GM18519 (cell line): ENCODE data around the gene PRELP.
"Not testable (repeated sequence)": the region's sequence is repeated elsewhere in the genome, so short reads cannot be mapped to it uniquely, and the experiment has no call there.

Source experiments
- ATAC-seq: cut with Tn5 transposase; IDR thresholded peaks from one replicate; pipeline ENCODE4 v1.9.1; 2021; ENCODE audit warnings: mild to moderate bottlenecking, moderate library complexity; ENCODE audit not compliant: unreplicated experiment, low FRiP score

PRELP gene

DNA sequence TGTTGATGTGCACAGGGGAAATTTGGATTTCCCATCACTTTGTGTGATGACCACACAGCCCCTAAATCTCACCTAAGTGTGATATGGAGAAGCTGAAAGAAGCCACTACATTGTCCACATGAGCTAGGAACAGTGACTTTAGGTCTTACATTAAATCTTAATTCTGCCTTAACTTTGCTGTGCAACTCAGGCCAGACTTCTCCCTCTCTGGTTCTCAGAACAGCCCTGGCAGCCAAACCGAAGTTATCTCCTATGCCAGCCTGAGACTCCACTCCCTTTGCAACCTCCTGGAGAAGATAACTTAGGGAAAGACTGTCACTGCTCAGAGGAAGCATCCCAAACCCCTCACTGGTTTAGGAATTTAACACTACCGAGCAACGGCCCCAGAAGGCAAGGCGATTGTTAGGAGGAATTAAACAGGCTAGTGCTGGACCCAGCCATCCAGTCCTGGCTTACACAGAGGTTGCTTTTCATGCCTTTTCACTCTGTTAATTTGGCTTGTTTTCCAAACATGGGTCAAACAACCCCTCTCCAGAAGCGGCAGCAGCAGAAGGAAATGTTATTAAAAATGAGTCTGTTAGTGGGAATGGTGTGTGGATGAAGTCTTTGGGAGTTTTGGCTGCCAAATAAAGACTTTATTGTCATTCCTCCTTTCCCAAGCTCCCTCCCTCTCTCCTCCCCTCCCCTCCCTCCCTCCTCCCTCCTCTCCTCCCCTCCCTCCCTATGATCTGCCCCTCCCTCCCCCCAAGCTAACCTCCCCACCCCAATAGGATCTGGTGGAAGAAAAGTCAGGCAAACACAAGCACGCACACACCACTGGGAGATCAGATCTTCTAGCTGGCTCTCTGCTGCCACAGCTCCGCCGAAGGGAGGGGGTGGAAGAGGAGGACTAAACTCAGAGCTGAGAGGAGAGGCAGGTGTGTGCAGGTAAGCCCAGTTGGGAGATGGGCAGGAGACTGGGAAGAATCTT is at the start of gene PRELP:
Gene PRELP, plus strand, starts transcription at position 795 of the 970 bp plus-strand sequence. CDS start 7,379 bp downstream, outside the sequence.
- ATAC-seq, result no peak

DNA sequence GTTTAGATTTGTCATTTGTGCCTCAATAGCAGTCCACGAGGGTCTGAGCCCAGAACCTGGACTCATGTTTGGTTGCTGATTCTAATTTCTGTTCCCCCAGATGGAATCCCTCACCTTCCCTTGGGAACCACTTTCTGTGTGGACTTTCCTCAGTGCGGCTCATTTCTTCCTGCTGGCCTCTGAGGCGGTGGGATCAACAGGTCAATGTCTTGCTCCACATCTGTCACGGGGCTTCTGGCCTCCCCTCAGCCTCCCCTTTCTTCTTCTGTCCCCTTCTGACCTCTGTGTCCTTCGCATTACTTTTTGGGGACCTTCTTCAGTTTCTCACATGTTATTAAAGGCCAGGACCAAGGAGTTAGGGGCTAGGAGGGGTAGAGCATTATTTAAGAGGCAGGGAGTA is 49.2 kb upstream of the PRELP start:
- ATAC-seq, result no peak

DNA sequence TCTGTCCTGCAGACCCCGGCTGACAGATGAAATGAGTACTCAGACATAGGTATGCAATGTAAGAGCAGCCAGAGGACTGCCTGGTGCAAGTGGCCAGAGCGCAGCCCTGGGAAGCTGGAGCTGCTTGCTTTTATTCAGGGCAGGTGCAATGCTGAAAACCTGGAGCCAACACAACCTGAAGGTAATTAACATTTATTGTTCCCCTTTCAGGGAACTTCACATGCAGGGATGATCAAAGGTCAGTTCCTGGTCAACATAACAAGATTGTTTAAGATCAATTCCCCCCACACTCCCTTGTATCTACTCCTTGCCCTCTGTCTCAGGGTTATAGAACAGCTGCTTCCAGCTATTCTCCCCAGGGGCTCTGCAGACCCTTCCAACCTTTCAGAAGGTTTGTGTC is 48.7 kb upstream of the PRELP start:
- no peak for ATAC-seq

DNA sequence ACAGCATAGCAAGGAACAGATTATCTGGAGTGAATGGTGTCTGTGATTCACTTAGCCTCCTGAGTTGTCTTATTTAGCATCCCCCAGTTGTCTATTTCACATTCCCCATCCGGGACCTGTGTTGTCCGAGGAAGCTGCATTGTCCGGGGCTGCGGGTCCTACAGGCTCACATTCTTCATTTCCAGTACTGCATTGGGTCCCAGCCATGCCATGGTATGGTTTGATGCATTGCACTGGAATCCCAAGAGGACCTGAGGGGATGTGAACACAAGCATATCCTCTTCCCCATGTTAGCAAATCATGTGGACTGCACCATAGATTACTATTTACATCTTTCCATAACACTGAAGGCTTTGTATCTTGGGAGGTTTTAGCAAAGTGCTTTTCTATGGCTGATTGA is 48.2 kb upstream of the PRELP start:
- no peak for ATAC-seq

DNA sequence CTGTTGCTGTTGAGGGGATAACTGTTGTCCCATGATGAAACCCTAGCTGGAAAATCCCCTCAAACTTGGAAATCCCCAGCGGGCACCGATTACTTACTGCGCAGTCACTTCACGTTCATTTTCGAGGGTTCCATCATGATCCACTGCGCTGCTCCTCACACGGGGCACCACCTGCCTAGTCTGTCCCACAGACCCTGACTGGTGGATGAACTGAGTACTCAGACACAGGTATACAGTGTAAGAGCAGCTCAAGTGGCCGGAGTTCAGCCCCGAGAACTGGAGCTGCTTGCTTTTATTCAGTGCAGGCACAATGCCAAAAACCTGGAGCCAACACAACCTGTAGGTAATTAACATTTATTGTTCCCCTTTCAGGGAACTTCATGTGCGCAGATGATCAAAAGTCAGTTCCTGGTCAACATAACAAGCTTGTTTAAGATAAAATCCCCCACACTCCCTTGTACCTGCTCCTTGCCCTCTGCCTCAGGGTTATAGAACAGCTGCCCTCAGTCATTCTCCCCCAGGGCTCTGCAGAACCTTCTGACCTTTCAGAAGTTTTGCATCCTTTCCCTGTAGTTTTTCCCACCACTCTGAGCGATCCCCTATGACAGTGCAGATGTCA is 46.5 kb upstream of the PRELP start:
- ATAC-seq, result no peak

DNA sequence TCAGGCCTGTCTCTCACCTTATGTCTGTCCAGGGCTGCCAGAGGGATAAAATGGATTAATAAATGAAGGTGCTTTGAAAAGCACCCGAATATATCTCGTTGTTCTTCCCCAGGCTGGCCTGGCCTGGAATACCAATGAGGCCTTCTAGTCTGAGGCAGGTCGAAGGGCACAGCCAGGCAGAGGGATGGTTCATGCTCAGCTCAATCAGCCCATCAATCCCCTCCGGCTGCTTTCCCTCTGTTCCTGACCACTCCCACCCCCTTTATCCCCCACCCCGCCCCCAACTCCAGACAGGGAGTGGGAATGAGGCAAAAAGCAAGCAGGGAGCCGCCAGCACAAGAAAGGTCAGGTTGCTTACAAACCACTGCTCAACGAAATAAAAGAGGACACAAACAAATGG is 40.0 kb upstream of the PRELP start:
- no peak for ATAC-seq

DNA sequence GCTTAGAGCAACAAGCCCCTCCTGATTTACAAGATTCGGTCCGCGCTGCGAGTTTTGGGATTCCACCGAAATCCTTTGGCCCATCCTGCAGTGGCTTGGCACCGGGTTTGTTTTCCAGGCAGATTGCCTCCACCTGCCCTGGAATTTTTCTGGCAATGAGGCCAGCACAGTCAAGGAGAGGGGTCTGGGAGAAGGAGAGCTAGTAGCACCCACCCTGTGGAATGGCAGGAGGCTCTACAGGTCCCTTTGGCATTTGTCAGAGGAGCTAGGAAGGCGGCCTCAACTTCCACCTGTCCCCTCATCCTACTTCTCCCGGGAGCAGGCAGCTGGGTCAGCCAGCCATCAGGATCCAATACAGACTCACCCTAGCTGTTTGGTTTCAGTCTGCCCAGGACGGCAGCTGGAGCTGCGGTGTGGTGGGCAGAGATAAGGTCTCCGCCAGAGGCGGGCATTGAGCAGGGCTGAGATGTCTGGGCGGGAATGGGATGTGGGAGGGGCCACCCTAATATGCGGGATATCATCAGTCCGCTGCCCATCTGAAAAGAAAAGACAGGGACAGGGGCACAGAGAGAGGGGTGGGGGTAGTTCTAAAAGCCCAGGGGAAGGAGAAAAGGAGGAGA is 37.8 kb upstream of the PRELP start:
- ATAC-seq, result no peak

DNA sequence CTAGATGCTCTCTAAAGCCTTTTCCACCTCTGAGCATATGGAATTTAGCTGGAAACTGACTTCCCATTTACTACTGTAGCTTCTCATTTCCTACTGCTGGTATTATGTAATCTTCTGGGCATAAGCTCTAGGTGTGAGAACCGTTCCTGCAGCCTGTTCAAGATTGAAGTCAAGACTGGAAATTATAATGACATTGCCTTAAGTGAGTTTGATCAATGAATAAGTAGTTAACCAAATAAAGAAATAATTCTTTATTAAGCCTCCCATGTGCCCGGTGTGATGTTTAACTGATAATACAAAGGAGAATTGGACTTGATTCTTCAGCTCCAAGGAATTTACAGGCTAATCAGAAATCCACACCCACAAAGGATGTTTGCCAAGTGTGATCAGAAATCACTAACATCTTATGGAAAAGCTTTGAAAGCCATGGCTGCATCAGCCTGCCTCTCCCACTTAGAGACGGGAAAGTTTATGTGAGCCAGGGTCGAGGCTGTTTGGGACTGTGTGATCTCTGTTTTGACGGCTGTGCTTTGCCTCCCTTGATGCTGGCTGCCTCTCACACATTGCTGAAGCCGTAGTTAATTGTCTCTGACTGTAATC is 36.4 kb upstream of the PRELP start:
- ATAC-seq, result no peak

DNA sequence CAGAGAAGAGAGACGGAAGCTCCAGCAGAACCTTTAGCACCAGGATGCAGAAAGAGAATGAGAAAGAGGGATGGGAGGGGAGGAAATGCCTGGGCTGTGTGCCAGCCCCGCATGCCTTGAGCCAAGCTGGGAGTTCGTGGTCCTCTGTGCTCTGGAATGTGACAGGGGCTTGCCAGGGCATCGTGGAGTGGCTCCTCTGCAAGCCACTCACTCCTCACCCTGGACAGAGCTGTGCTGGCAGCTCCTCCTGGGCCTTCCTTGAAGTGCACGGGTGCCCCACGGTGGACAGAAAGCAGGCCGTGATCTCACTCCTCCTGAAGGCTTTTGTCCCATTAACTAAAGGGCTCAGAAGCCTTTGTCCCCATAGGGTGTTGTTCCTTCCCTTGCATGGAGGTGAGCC is 34.8 kb upstream of the PRELP start:
- ATAC-seq, result no peak

DNA sequence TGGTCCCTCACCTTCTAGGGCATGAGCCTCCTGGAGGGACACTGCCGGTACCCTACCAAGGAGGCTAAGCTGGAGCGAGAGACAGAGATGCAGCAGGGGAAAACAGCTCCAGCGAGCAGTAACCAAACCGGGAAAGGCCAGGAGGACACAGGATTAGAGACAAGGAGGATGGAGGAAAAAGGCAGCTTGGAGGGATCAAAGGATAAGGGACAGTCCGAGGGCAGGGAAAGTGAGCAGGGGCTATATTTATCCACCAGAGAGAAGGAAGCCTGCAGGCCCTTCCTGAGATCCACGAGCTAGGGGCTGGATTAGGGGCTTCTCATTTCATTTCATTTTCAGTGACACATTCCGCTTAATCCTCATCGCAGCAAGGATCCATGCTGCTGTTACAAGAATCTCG is 33.8 kb upstream of the PRELP start:
- no peak for ATAC-seq

DNA sequence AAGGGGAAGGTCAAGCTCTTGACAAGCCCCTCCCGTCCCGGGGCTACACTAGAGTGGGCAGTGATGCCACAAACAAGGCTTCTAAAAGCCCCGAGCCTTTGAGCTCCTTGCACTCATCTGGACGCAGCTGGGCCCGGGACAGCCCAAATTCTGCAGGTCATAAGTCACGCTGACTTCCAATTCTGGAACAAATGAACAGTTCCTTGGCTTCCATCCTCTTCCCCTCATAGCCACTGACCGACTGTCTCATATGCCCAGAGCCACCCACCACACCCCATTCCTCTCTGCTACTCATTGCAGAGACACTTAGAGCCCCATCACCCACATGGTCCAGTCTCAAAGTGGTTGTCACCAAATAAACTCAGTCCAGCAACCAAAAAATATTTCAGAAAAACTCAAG is 32.8 kb upstream of the PRELP start:
- ATAC-seq, result no peak

DNA sequence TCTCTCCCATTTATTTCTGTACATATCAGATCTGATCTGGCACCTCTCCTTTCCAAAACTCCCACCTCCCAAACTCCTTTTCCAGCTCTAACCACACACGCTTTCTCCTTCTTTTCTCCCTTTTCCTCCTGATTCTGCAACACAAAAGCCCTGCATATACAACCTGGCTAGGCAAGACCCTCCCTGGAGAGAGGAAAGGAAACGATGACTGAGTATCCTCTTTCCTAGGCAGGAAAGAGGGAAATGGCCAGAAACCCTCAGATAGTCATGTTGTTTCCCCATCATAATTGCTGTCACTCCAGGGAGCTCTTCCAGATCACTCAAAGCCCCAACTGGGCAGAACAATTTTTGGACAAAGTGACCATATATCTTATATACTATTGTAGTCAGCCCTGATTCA is 32.3 kb upstream of the PRELP start:
- no peak for ATAC-seq

DNA sequence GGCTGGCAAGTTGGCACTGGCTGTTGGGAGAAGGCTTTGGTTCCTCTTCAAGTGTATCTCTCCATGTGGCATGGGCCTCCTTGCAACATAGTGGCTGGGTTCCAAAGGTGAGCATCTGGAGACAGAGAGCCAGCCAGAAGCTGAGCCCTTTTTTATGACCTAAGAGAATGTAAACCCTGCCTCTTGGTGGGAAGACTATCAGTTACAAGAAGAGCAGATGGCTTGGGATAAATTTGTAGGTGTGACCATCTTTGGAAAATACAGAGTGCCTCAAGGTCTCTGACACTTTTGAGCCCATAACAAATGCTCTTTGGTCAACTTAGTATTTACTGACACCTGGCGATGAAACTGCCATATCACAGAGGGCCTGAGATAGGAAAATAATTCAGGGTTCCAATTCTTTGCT is 31.4 kb upstream of the PRELP start:
- ATAC-seq, result no peak

DNA sequence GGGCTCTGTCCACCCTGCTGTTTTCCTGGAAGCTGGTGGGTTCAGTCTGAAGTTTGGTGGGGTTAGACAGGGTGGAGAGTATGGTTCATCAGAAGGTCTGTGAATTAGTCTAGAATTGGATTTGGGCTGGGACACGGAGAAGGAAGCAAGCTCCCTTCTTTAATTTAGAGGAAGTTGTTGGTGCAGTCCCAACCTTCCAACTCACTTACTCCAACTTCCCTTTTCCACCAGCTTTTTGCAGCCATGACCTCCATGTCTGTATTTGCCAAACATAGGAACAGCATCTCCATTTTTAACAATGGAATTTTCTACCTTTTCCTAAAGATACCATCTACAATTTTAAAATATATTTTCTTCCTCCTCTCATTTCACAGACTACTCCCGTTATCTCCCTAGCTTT is 28.5 kb upstream of the PRELP start:
- ATAC-seq, result no peak

DNA sequence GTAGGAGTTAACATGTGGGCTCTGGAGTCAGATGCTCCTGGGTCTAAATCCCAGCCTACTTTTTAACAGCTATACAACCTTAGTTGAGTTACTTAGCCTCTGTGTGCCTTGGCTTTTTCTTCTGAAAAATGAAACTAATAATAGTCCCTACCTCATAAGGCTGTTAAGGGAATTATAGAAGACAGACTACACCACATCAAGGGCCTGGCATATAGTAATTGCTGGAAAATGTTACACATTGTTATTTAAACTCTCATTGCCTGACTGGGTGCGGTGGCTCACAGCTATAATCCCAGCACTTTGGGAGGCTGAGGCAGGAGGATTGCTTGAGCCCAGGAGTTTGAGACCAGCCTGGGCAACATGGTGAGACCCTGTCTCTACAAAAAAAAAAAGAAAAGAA is 28.0 kb upstream of the PRELP start:
- not testable (repeated sequence) for ATAC-seq

DNA sequence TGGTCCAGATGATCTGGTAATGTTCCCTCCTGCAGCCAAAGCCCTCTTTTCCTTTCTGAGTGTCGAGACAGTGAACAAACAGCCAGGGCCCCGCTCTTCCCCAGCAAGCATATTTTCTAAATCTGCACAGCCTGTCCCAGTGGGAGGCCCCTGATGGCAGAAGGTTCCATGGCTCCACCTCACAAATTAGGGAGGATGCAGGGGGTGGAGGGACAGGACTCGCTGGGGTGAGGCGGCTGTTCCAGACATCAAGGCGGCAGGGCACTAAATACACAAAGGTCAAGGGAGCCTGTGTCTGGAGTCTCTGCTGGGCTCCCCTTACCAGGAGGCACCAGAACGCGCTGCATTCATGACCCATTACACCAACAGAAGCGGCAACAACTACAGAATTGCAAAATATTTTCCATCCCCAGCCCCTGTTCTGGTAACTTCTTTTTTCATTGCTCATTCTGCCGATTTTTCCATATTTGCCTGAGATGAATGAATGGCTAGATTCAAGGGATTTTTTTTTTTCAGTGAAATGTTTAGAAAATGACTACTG is 27.0 kb upstream of the PRELP start:
- ATAC-seq, result no peak

DNA sequence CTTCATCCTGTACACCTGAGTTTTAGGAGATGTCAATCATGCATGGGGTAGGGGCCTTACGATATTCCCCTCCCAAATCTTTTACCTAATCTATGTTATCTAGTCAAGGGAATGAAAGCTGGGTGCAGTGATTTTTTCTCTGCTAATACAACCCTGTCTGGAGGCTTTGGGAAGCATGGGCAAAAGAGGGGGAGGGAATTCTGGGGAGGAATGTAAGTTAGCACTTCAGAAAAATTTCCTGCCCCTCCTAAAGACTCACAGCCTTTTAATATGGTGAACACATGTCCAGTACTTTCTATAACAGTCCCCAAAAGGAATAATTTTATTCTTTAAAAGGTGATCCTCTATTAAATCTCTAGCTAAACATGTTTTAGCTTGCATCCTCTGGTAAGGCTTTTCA is 25.6 kb upstream of the PRELP start:
- no peak for ATAC-seq

DNA sequence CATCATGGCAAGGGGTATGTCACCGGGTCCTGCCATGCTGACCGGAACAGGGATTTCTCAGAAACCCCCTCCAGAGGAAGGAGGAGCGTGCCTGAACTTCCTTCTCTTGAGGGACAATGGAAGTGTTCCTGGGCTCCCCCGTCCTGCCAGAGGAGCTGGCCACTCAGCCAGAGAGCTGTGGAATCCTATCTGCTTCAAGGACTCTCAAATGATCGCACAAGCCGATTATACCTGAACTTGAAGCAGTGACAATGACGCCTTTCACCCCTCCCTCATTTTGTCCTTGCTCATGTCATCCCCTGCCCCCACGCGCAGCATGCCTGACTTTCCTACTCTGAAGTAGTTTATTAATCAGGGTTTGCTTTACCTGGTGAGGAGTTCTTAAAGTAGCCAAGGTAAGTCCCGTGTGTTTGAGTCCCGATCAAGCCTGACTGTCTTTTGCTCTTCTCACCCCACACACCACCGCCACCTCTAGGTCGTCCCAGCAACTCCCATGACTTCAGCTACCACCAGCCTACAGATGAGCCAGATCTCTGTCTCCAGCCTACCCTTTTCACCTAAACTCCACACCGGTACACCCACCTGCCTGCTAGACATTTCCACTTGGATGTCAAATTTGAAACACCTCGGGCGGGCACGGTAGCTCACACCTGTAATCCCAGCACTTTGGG is 25.0 kb upstream of the PRELP start:
- ATAC-seq, result no peak

DNA sequence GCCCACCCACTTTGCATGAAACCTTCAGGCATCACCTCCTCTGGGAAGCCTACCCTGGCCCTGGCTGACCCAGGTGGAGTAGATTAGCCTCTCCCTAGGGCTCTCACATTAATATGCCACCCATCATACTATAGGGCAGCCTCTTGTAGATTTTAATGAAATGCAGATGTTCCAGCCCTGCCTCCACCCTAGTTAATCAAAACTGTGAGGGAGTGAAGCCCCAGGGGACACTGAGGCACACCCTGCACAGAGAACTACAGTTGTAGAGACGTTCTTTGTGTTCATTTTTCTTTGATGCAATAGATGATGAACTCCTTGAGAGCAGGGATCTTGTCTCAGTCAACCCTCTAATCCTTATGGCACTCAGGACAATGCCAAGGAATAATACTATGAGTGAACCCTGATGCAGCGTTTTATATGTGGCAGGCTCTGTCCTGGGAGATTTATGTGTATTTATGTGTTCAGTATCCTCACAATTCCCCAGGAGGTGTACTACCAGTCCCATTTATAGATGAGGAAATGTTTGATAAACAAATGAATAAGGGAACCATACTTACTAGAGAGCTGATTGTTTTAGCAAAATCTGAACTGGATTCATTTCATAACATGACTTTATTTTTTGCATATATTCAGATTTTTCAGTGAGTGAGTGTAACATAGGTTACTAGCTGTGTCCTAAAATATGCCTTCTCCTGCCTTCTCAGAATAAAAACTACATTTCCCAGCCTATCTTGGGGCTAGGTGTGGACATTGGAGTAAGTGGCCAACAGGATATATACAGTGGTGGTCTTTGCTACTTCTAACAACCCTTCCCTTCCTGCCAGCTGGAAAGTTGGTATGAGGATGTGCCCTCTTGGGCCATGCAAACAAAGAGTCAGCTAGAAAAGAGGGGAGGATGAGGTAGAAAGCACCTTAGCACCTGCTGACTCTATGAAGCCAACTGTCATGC is 23.5 kb upstream of the PRELP start:
- ATAC-seq, result no peak
